Coronary artery (tissue), 2 donors: ENCODE results near the gene FAM83C.

ENCODE experiments used
- DNase-seq: peaks from one replicate; pipeline ENCODE4 v3.0.0-alpha.2; 2017; ENCODE audit warnings: low spot score
- H3K27ac ChIP-seq, 2 donors: fragments of 200-600 bp; sonication (generic); one replicate each; pipeline ENCODE4 v1.5.1; 2016 to 2019
- H3K4me3 ChIP-seq: fragments of 200-600 bp; sonication (generic); 2 replicates; pipeline ENCODE4 v1.5.1; 2016; ENCODE audit warnings: mild to moderate bottlenecking, moderate library complexity
- CTCF ChIP-seq: fragments of 200-600 bp; sonication (generic); IDR thresholded peaks from one replicate; pipeline ENCODE4 v1.5.1; 2019; ENCODE audit warnings: antibody characterized with exemption

The FAM83C gene

DNA sequence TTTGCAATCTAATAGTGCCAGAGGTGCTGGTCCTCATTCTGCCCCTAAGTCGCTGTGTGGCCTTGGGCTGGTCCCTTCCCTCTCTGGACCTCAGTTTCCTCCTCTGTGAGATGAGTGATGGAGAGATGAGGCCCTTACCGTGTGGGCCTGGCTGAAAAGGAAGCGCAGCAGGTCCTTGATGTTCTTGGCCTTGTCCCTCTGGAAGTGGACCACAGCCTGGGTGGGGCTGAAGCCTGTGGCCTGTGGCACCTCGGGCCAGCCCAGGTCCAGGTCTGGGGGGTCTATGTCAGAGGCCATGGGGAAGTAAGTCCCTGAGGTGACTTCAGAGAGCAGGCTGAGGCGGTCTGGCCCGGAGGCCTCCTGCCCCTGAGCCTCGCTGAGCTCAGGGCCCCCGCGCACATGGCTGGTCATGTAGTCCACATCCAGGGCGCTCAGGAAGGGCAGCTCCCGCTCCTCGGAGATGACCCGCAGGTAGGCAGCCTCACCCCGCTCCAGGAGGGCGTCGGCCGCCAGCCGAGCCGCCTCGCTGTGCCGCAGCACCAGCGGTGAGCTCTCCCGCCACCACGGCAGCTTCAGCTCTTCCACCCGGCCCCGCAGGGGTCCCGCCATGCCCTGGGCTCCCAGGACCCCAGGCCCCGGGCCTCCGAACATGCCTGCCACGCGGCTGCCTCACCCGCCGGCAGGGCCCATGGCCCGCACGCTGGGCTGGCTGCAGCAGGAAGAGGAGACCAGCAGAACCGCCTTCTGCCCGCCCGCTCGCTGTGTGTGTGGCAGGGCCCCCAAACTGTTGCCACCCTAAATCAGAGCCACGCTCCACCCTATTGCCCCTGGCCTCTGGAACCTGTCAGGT lies at the start of gene FAM83C:
Gene FAM83C, minus strand, starts transcription at position 772 of the 850 bp plus-strand sequence. Its CDS starts 121 bp downstream, at position 651.
- no peak for DNase-seq
- Histone ChIP-seq H3K4me3 (no peak within 1 kb of the TSS), H3K27ac (no peak within 1 kb of the TSS)
- TF ChIP-seq CTCF = no peak

DNA sequence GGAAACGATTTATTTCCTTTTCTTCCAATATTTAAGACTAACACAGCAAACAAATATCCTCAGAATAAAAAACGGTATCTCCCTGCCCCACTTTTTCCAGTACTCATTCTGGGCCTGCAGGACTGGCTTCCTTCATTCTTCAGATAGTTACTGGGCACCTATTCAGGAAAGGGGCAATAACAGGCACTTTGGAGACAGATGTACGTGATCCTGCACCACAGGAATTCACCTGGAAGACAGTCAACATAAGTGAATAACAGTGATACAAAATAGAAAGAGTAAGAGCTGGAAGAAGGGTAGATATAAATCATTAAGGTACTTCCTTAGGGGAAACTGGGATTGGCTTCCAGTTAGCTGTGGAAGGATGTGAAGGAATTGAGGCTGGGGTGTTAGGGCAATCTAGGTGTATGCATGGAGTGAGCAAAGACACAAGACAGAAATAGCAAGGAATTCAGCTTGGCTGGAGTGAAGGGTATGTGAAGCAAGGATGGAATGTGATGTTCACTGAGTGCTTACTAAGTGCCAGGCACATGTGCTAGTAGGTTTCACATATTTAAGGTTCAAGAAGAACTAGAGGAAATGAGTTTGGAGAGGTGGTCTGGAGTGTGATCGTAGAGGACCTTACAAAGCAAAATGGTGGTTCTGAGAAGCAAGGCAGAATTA lies 49.3 kb upstream of the FAM83C start:
- H3K4me3 ChIP-seq = no peak overlapping the region
- no peak for DNase-seq
- TF ChIP-seq CTCF = no peak
- H3K27ac ChIP-seq = no peak overlapping the region

- no peak for DNase-seq
- Histone ChIP-seq H3K27ac (no peak overlapping the region), H3K4me3 (no peak overlapping the region)
- TF ChIP-seq CTCF = no peak
Measured at GRCh38 chr20:35340436-35340835, 48.2 kb upstream of the FAM83C start.

GRCh38 chr20:35339636-35340035 lies 47.4 kb upstream of the FAM83C start:
- Histone ChIP-seq H3K27ac (no peak overlapping the region), H3K4me3 (no peak overlapping the region)
- TF ChIP-seq CTCF = no peak
- no peak for DNase-seq

DNA sequence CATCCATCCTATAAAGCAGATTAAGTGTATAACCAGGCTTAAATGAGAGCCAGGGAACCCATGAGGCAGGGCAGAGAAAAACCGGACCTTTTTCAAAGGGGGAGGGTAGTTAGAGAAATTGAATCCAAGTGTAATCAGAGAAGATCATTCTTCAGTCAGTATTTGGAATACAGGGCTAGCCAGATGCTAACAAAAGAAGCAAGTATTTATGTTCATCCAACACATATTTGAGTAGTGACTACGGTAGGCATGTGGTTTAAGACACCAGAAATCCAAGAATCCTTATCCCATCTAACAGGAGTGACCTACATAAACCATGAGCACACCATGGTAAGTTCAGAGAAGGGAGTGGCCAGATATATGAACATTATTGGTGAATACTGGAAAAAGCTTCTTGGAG lies 46.8 kb upstream of the FAM83C start:
- Histone ChIP-seq H3K27ac (no peak overlapping the region), H3K4me3 (no peak overlapping the region)
- no peak for TF ChIP-seq CTCF
- no peak for DNase-seq

- Histone ChIP-seq H3K4me3 (no peak overlapping the region), H3K27ac (no peak overlapping the region)
- no peak for TF ChIP-seq CTCF
- no peak for DNase-seq
Measured at GRCh38 chr20:35334311-35335101, 42.3 kb upstream of the FAM83C start.
